Esophagus muscularis mucosa (tissue), 4 donors: ENCODE data around the gene RBP4.

Experiments used
- EP300 ChIP-seq: sonication (generic); formaldehyde crosslinking; IDR thresholded peaks from one replicate; pipeline ENCODE4 v1.6.1; 2017; ENCODE audit warnings: antibody characterized with exemption
- POLR2A ChIP-seq: fragments of 450-650 bp; IDR thresholded peaks from one replicate; pipeline ENCODE4 v1.6.1; 2017; ENCODE audit warnings: antibody characterized with exemption, moderate library complexity, mild to moderate bottlenecking, low read depth
- TF ChIP-seq, protein P1 (sequence below), 3 experiments: fragments of 200-600 bp in 2 of 3; fragments of 450-650 bp in 1 of 3; sonication (generic) in 2 of 3; IDR thresholded peaks; one replicate each; pipeline ENCODE4 v1.5.1; 2017 to 2019; ENCODE audit warnings: antibody characterized with exemption in 3 of 3, mild to moderate bottlenecking in 2 of 3, moderate library complexity in 1 of 3

- TF ChIP-seq EP300 (no peak), POLR2A (no peak)
- TF ChIP-seq, protein P1, sequence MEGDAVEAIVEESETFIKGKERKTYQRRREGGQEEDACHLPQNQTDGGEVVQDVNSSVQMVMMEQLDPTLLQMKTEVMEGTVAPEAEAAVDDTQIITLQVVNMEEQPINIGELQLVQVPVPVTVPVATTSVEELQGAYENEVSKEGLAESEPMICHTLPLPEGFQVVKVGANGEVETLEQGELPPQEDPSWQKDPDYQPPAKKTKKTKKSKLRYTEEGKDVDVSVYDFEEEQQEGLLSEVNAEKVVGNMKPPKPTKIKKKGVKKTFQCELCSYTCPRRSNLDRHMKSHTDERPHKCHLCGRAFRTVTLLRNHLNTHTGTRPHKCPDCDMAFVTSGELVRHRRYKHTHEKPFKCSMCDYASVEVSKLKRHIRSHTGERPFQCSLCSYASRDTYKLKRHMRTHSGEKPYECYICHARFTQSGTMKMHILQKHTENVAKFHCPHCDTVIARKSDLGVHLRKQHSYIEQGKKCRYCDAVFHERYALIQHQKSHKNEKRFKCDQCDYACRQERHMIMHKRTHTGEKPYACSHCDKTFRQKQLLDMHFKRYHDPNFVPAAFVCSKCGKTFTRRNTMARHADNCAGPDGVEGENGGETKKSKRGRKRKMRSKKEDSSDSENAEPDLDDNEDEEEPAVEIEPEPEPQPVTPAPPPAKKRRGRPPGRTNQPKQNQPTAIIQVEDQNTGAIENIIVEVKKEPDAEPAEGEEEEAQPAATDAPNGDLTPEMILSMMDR (IDR thresholded peaks at IDR 0.05), result no peak
Measured at GRCh38 chr10:93612311-93612710, 11.3 kb upstream of the RBP4 start, which contains the start of gene PDE6C.
